Natural killer cell treated with Interleukin-12 subunit alpha and Interleukin-12 subunit beta and Interleukin-15 and Interleukin-18, amount 100 ng/mL, for 72 hours (primary cell): ENCODE results near the gene CCM2L. TPM values are rescaled to one million over a fixed set of nuclear protein-coding genes. Genes with fewer than 3 reads are reported as not detected.

Experiments used
- ATAC-seq, 2 donors: fragments of 150-1000 bp; cut with Tn5 transposase in 1 of 2; sonication (Bioruptor Pico), chemical (Tn5 transposase) in 1 of 2; 2 replicates each; pipeline ENCODE4 v1.10.0; 2021
- DNase-seq: peaks from one replicate; pipeline ENCODE4 v3.0.0; 2022; ENCODE audit warnings: low spot score
- H3K27ac Mint-ChIP-seq, 2 donors: 1 replicate in 1 of 2; 2 replicates in 1 of 2; pipeline ENCODE4 v1.8.0; 2022; ENCODE audit warnings: mixed read lengths in 2 of 2, mild to moderate bottlenecking in 1 of 2, moderate library complexity in 1 of 2
- H3K27me3 Mint-ChIP-seq, 2 donors: 1 replicate in 1 of 2; 2 replicates in 1 of 2; pipeline ENCODE4 v1.8.0; 2022; ENCODE audit warnings: mixed read lengths in 2 of 2
- H3K36me3 Mint-ChIP-seq: one replicate; pipeline ENCODE4 v1.8.0; 2022; ENCODE audit warnings: mixed read lengths
- H3K4me1 Mint-ChIP-seq, 2 donors: 1 replicate in 1 of 2; 2 replicates in 1 of 2; pipeline ENCODE4 v1.8.0; 2022; ENCODE audit warnings: low read depth in 2 of 2, mixed read lengths in 2 of 2, mild to moderate bottlenecking in 1 of 2
- H3K4me3 Mint-ChIP-seq: one replicate; pipeline ENCODE4 v1.8.0; 2022; ENCODE audit warnings: mixed read lengths
- H3K9me3 Mint-ChIP-seq: 2 replicates; pipeline ENCODE4 v1.8.0; 2022; ENCODE audit warnings: mixed read lengths
- total RNA-seq, 2 donors: library from RNA; stranded (reverse); gene quantifications; one replicate each; pipeline ENCODE4 v1.2.3, GENCODE V29; 2022

Gene CCM2L
- total RNA-seq, 2 donors from 2014 or later = not detected

GRCh38 chr20:31981784-31982183 is 28.5 kb upstream of the CCM2L start:
- H3K36me3 Mint-ChIP-seq = no peaks in the 10 kb centered on the region
- no peak overlapping the region for H3K27ac Mint-ChIP-seq
- DNase-seq (no peak), ATAC-seq (peak in 1 of 2 donors; percentile 48)
- H3K4me1 Mint-ChIP-seq = no peaks in the 10 kb centered on the region
- H3K4me3 Mint-ChIP-seq = no peak overlapping the region
- no peaks in the 10 kb centered on the region for H3K9me3 Mint-ChIP-seq
- H3K27me3 Mint-ChIP-seq = peaks cover 16 to 22% of the 10 kb centered on the region in 2 donors

GRCh38 chr20:31984981-31985471 is 25.2 kb upstream of the CCM2L start:
- H3K4me3 Mint-ChIP-seq = no peak overlapping the region
- H3K9me3 Mint-ChIP-seq = no peaks in the 10 kb centered on the region
- no peaks in the 10 kb centered on the region for H3K4me1 Mint-ChIP-seq
- ATAC-seq (no peak), DNase-seq (no peak)
- H3K36me3 Mint-ChIP-seq = no peaks in the 10 kb centered on the region
- H3K27ac Mint-ChIP-seq = no peak overlapping the region
- peaks cover 10 to 14% of the 10 kb centered on the region in 2 donors for H3K27me3 Mint-ChIP-seq

GRCh38 chr20:31987744-31988143 is 22.5 kb upstream of the CCM2L start:
- no peaks in the 10 kb centered on the region for H3K4me1 Mint-ChIP-seq
- H3K27me3 Mint-ChIP-seq = peaks cover 12 to 15% of the 10 kb centered on the region in 2 donors
- H3K36me3 Mint-ChIP-seq = no peaks in the 10 kb centered on the region
- no peak for DNase-seq
- H3K4me3 Mint-ChIP-seq = no peak overlapping the region
- no peaks in the 10 kb centered on the region for H3K9me3 Mint-ChIP-seq
- no peak for ATAC-seq
- H3K27ac Mint-ChIP-seq = no peak overlapping the region

GRCh38 chr20:31988430-31989015 is 21.7 kb upstream of the CCM2L start:
- DNase-seq (no peak), ATAC-seq (no peak)
- H3K27ac Mint-ChIP-seq = no peak overlapping the region
- no peaks in the 10 kb centered on the region for H3K9me3 Mint-ChIP-seq
- H3K4me1 Mint-ChIP-seq = no peaks in the 10 kb centered on the region
- no peaks in the 10 kb centered on the region for H3K36me3 Mint-ChIP-seq
- H3K27me3 Mint-ChIP-seq = peaks cover 8 to 15% of the 10 kb centered on the region in 2 donors
- H3K4me3 Mint-ChIP-seq = no peak overlapping the region

- Mint-ChIP-seq H3K9me3 (no peaks in the 10 kb centered on the region), H3K4me1 (no peaks in the 10 kb centered on the region), H3K4me3 (no peak overlapping the region), H3K27ac (no peak overlapping the region), H3K36me3 (no peaks in the 10 kb centered on the region), H3K27me3 (peaks cover 14 to 21% of the 10 kb centered on the region in 2 donors)
- DNase-seq = no peak
- no peak for ATAC-seq
These were observed 21.1 kb upstream of the CCM2L start for GRCh38 chr20:31989030-31989645.

- no peaks in the 10 kb centered on the region for H3K36me3 Mint-ChIP-seq
- H3K27ac Mint-ChIP-seq = no peak overlapping the region
- DNase-seq (no peak), ATAC-seq (peak in 1 of 2 donors; percentile 49)
- no peak overlapping the region for H3K4me3 Mint-ChIP-seq
- no peaks in the 10 kb centered on the region for H3K9me3 Mint-ChIP-seq
- H3K4me1 Mint-ChIP-seq = peaks cover 0 to 2% of the 10 kb centered on the region in 2 donors
- peaks cover 22 to 27% of the 10 kb centered on the region in 2 donors for H3K27me3 Mint-ChIP-seq
These were observed 19.4 kb upstream of the CCM2L start for GRCh38 chr20:31990641-31991338.

- no peak overlapping the region for H3K4me3 Mint-ChIP-seq
- no peaks in the 10 kb centered on the region for H3K36me3 Mint-ChIP-seq
- H3K4me1 Mint-ChIP-seq = peaks cover 0 to 6% of the 10 kb centered on the region in 2 donors
- DNase-seq = no peak
- H3K9me3 Mint-ChIP-seq = no peaks in the 10 kb centered on the region
- ATAC-seq = no peak
- H3K27ac Mint-ChIP-seq = no peak overlapping the region
- H3K27me3 Mint-ChIP-seq = peaks cover 27 to 33% of the 10 kb centered on the region in 2 donors
These were observed 18.9 kb upstream of the CCM2L start for GRCh38 chr20:31991339-31991705.

- ATAC-seq = no peak
- Mint-ChIP-seq H3K27me3 (peaks cover 33 to 40% of the 10 kb centered on the region in 2 donors), H3K4me1 (peaks cover 0 to 6% of the 10 kb centered on the region in 2 donors), H3K27ac (no peak overlapping the region), H3K36me3 (no peaks in the 10 kb centered on the region), H3K9me3 (no peaks in the 10 kb centered on the region), H3K4me3 (no peak overlapping the region)
- no peak for DNase-seq
These were observed 18.2 kb upstream of the CCM2L start for GRCh38 chr20:31992086-31992485.

- no peaks in the 10 kb centered on the region for H3K9me3 Mint-ChIP-seq
- H3K36me3 Mint-ChIP-seq = no peaks in the 10 kb centered on the region
- H3K4me3 Mint-ChIP-seq = no peak overlapping the region
- H3K27ac Mint-ChIP-seq = no peak overlapping the region
- ATAC-seq = no peak
- peaks cover 0 to 6% of the 10 kb centered on the region in 2 donors for H3K4me1 Mint-ChIP-seq
- DNase-seq = no peak
- peaks cover 36 to 37% of the 10 kb centered on the region in 2 donors for H3K27me3 Mint-ChIP-seq
These were observed 13.2 kb upstream of the CCM2L start for GRCh38 chr20:31996996-31997395.

GRCh38 chr20:31998246-31998645 is 12.0 kb upstream of the CCM2L start:
- peaks cover 0 to 6% of the 10 kb centered on the region in 2 donors for H3K4me1 Mint-ChIP-seq
- no peak overlapping the region for H3K27ac Mint-ChIP-seq
- DNase-seq (no peak), ATAC-seq (no peak)
- no peaks in the 10 kb centered on the region for H3K9me3 Mint-ChIP-seq
- H3K36me3 Mint-ChIP-seq = no peaks in the 10 kb centered on the region
- H3K27me3 Mint-ChIP-seq = peaks cover 28 to 32% of the 10 kb centered on the region in 2 donors
- no peak overlapping the region for H3K4me3 Mint-ChIP-seq

- DNase-seq (no peak), ATAC-seq (no peak)
- Mint-ChIP-seq H3K36me3 (no peaks in the 10 kb centered on the region), H3K9me3 (no peaks in the 10 kb centered on the region), H3K27ac (no peak overlapping the region), H3K4me3 (no peak overlapping the region), H3K4me1 (no peaks in the 10 kb centered on the region), H3K27me3 (peaks cover 0 to 8% of the 10 kb centered on the region in 2 donors)
These were observed 6.9 kb upstream of the CCM2L start for GRCh38 chr20:32003325-32003724.

GRCh38 chr20:32004963-32005362 is 5.3 kb upstream of the CCM2L start:
- H3K36me3 Mint-ChIP-seq = no peaks in the 10 kb centered on the region
- H3K4me3 Mint-ChIP-seq = no peak overlapping the region
- H3K9me3 Mint-ChIP-seq = no peaks in the 10 kb centered on the region
- H3K27me3 Mint-ChIP-seq = peaks cover 0 to 7% of the 10 kb centered on the region in 2 donors
- H3K27ac Mint-ChIP-seq = no peak overlapping the region
- DNase-seq (no peak), ATAC-seq (no peak)
- H3K4me1 Mint-ChIP-seq = no peaks in the 10 kb centered on the region

- no peaks in the 10 kb centered on the region for H3K9me3 Mint-ChIP-seq
- ATAC-seq = no peak
- no peak for DNase-seq
- no peaks in the 10 kb centered on the region for H3K36me3 Mint-ChIP-seq
- no peak overlapping the region for H3K27ac Mint-ChIP-seq
- no peaks in the 10 kb centered on the region for H3K4me1 Mint-ChIP-seq
- no peak overlapping the region for H3K4me3 Mint-ChIP-seq
- H3K27me3 Mint-ChIP-seq = peaks cover 0 to 7% of the 10 kb centered on the region in 2 donors
These were observed 4.2 kb upstream of the CCM2L start for GRCh38 chr20:32006053-32006452.
